ENCODE measurements around the gene CALHM5. TPM values are rescaled to one million over a fixed set of nuclear protein-coding genes. Genes with fewer than 3 reads are reported as not detected.

The CALHM5 gene
- total and polyA plus RNA-seq, 8 donors: 2.3 to 6.7 (median 5.3) TPM

GRCh38 chr6:116500969-116501433 is 10.4 kb upstream of the CALHM5 start:
- Histone ChIP-seq H3K4me3 (no peak overlapping the region), H3K9me3 (no peaks in the 10 kb centered on the region), H3K27me3 (no peaks in the 10 kb centered on the region), H3K36me3 (no peaks in the 10 kb centered on the region), H3K27ac (no peak overlapping the region), H3K4me1 (no peaks in the 10 kb centered on the region)
- TF ChIP-seq, protein P1, sequence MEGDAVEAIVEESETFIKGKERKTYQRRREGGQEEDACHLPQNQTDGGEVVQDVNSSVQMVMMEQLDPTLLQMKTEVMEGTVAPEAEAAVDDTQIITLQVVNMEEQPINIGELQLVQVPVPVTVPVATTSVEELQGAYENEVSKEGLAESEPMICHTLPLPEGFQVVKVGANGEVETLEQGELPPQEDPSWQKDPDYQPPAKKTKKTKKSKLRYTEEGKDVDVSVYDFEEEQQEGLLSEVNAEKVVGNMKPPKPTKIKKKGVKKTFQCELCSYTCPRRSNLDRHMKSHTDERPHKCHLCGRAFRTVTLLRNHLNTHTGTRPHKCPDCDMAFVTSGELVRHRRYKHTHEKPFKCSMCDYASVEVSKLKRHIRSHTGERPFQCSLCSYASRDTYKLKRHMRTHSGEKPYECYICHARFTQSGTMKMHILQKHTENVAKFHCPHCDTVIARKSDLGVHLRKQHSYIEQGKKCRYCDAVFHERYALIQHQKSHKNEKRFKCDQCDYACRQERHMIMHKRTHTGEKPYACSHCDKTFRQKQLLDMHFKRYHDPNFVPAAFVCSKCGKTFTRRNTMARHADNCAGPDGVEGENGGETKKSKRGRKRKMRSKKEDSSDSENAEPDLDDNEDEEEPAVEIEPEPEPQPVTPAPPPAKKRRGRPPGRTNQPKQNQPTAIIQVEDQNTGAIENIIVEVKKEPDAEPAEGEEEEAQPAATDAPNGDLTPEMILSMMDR (IDR thresholded peaks at IDR 0.05): no peak
- DNase-seq (no peak), ATAC-seq (no peak)
- intact Hi-C loops (cut with DNase I): no loop called here

DNA sequence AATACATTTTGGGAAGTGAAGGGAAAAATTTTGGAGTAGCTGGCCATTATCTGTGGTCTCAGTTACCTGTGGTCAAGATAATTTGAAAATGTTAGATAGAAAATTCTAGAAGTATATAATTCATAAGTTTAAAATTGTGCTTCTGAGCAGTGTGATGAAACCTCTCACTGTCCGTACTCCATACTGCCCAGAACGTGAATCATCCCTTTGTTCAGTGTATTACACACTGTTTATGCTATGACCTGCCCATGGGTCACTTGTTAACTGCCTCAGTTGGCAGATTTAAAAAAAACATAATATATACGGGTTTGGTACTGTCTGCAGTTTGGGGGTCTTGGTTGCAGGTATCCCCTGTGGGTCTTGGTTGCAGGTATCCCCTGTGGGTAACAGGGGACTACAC is 4.1 kb upstream of the CALHM5 start:
- DNase-seq (no peak), ATAC-seq (no peak)
- no peak overlapping the region for H3K27ac ChIP-seq
- no peak overlapping the region for H3K4me3 ChIP-seq
- H3K36me3 ChIP-seq: no peaks in the 10 kb centered on the region
- TF ChIP-seq, protein P1 (IDR thresholded peaks at IDR 0.05): no peak
- intact Hi-C loops (cut with DNase I): no loop called here
- H3K27me3 ChIP-seq: no peaks in the 10 kb centered on the region
- no peaks in the 10 kb centered on the region for H3K4me1 ChIP-seq
- H3K9me3 ChIP-seq: peaks cover 0 to 8% of the 10 kb centered on the region in 2 donors

DNA sequence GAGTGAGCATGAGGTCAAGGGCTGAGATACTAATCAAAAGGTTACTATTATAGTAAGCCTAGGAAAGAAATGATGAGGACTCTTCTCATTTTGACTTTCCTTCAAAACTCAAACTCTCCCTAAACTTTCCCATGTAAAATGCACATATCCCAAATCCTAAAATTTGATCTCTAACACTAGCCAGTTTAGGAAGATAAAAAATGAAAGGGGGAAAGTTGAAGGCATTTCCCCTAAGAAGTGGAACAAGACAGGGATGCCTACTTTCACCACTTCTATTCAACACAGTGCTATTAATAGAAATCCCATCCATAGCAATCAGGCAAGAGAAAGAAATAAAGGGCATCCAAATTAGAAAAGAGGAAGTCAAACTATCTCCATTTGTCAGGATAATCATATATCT is 2.9 kb upstream of the CALHM5 start:
- Histone ChIP-seq H3K4me1 (no peaks in the 10 kb centered on the region), H3K36me3 (no peaks in the 10 kb centered on the region), H3K27me3 (no peaks in the 10 kb centered on the region), H3K27ac (no peak overlapping the region), H3K9me3 (peaks cover 0 to 8% of the 10 kb centered on the region in 2 donors), H3K4me3 (no peak overlapping the region)
- TF ChIP-seq, protein P1 (IDR thresholded peaks at IDR 0.05): no peak
- ATAC-seq (no peak), DNase-seq (no peak)
- intact Hi-C loops (cut with DNase I): no loop called here

DNA sequence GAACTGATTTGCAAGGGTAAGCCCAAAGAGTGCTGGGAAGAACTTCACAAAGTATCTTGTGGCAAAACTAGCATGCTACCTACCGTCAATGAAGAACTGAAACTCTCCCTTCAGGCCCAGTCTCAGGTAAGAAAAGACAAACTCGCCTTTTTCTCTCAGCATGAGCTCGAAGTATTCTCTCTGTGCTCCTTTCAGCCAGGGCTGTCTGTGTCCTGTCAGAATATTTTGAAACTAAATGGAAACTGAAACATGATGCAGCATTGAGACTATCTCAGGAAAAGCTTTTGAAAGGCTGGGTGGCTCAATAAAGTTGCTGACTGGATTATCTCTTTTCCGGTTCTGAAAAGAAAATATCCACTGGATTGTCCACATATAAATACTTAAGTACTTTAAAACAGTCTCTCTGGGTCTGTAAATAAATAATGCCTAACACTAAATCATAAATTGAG is 696 bp downstream of the CALHM5 start:
- ATAC-seq (peak; percentile 28), DNase-seq (no peak)
- Histone ChIP-seq H3K9me3 (peaks cover 0 to 8% of the 10 kb centered on the region in 2 donors), H3K36me3 (no peaks in the 10 kb centered on the region), H3K4me3 (peak overlapping the region; percentile 7 to 20), H3K27ac (peak overlapping the region; percentile 57 to 82), H3K4me1 (peaks cover 0 to 2% of the 10 kb centered on the region in 2 donors), H3K27me3 (no peaks in the 10 kb centered on the region)
- intact Hi-C loops (cut with DNase I): no loop called here
- TF ChIP-seq, protein P1 (IDR thresholded peaks at IDR 0.05): no peak

DNA sequence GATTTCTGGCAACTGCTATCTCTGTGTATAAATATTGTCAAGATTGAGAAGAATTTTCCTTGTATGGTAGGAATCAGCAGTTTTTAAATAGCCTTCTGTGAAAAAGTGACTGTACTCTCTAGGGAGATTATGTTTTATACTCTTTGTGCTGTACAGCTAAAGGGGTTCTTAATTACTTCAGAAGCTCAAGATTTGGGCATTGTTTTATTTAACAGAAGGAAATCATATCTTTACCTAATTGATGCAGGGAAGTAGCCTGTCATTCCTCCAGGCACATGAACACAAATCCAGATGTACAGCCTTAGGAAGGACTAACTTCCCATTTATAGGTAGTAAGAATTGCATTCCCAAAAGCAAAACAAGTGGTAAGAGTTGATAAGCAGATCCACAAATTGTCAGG is 1.3 kb downstream of the CALHM5 start:
- ATAC-seq: no peak
- no peaks in the 10 kb centered on the region for H3K27me3 ChIP-seq
- H3K4me3 ChIP-seq: peak overlapping the region in 1 of 2 donors; percentile 20
- TF ChIP-seq, protein P1 (IDR thresholded peaks at IDR 0.05): no peak
- H3K27ac ChIP-seq: peak overlapping the region in 1 of 2 donors; percentile 57
- no peaks in the 10 kb centered on the region for H3K36me3 ChIP-seq
- intact Hi-C loops (cut with DNase I): no loop called here
- no peak for DNase-seq
- H3K4me1 ChIP-seq: peaks cover 0 to 2% of the 10 kb centered on the region in 2 donors
- peaks cover 0 to 8% of the 10 kb centered on the region in 2 donors for H3K9me3 ChIP-seq

All from left lung (tissue), 10 donors.